ENCODE data around the gene RGS9. TPM values are rescaled to one million over a fixed set of nuclear protein-coding genes. Genes with fewer than 3 reads are reported as not detected.

Gene RGS9
- total and polyA plus RNA-seq, 10 of the 15 experiments (the other 5 are each of a cell fraction or from before 2014, with no cell fraction given), result 1.1 to 10.6 (median 5.6) TPM

GRCh38 chr17:65166787-65167186 lies 29.6 kb downstream of the RGS9 start (continued):
- no peak for TF ChIP-seq SUZ12 (IDR thresholded peaks at IDR 0.05; ENCODE audit: unreplicated experiment)
- TF ChIP-seq, protein P1, sequence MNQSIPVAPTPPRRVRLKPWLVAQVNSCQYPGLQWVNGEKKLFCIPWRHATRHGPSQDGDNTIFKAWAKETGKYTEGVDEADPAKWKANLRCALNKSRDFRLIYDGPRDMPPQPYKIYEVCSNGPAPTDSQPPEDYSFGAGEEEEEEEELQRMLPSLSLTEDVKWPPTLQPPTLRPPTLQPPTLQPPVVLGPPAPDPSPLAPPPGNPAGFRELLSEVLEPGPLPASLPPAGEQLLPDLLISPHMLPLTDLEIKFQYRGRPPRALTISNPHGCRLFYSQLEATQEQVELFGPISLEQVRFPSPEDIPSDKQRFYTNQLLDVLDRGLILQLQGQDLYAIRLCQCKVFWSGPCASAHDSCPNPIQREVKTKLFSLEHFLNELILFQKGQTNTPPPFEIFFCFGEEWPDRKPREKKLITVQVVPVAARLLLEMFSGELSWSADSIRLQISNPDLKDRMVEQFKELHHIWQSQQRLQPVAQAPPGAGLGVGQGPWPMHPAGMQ (IDR thresholded peaks at IDR 0.05; ENCODE audit: borderline replicate concordance), result no peak
- TF ChIP-seq IKZF2 (IDR thresholded peaks at IDR 0.05), result no peak
- TF ChIP-seq BHLHE40 (IDR thresholded peaks at IDR 0.05; ENCODE audit: borderline replicate concordance in 1 of 2, low read depth in 2 of 2, low read length in 1 of 2), result no peak

DNA sequence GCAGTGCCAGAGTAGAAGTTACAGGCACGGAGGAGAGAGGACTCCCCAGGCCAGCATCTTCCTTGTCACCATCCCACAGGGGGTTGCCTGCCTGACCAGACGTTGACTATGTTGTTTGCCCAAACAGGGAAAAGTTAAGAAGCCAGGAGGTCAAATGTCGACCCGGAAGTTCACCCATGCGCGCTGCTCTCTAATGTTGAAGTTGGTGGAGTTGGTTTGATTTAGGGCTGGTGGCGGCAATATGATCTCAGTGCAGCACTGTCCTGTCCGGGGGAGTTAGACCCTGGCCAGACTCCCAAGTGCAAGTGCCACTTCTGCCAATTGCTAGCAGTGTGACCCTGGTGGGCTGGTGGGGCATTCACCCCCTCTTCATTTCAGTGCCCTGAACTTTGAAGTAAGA lies 30.4 kb downstream of the RGS9 start:
- SMC1A ChIA-PET (ENCODE audit: uncharacterized antibody, unreplicated experiment), result interaction anchor here (1.4 kb wide), 1 partner anchor 12 kb away, joined by 6 read pairs; no protein-coding TSS in a partner anchor

More for the DNA sequence above, 30.4 kb downstream of the RGS9 start:
- RAD21 ChIA-PET (ENCODE audit: unreplicated experiment), result no interaction called here
- no peak for ATAC-seq
- no peaks in the 10 kb centered on the region for H3K36me3 ChIP-seq (ENCODE audit: control insufficient read depth in 2 of 2, insufficient read depth in 2 of 2, low read length in 1 of 2)
- no peak overlapping the region for H3K27ac ChIP-seq (ENCODE audit: control insufficient read depth, insufficient read depth)
- FAIRE-seq, result no peak
- no peak overlapping the region for H3K4me2 ChIP-seq (ENCODE audit: control insufficient read depth, insufficient read depth)
- POLR2A ChIA-PET, result no interaction called here
- no peaks in the 10 kb centered on the region for H3K79me2 ChIP-seq (ENCODE audit: control insufficient read depth, insufficient read depth, low read length)
- H3K9ac ChIP-seq (ENCODE audit: control insufficient read depth, insufficient read depth, low read length), result no peak overlapping the region
- no peaks in the 10 kb centered on the region for H3K27me3 ChIP-seq (replicated peaks in 1 of 2; ENCODE audit: control insufficient read depth in 2 of 2, insufficient read depth in 2 of 2, low read length in 1 of 2)
- no peak overlapping the region for H3K4me3 ChIP-seq
- H3K9me3 ChIP-seq (replicated peaks; ENCODE audit: control insufficient read depth, insufficient read depth, low read length), result no peaks in the 10 kb centered on the region
- peaks cover 13% of the 10 kb centered on the region for H3K4me1 ChIP-seq (ENCODE audit: control insufficient read depth, insufficient read depth, low read length)
- 79% methylated on average over 8 of the region's 8 CpGs for WGBS (ENCODE audit: insufficient coverage, insufficient replicate concordance, low lambda C conversion rate, missing lambda C conversion rate)
- BruUV-seq (replicated peaks), result no TSS peak
- no peak overlapping the region for H2AFZ ChIP-seq (ENCODE audit: control insufficient read depth, low read depth, low read length)
- CTCF ChIA-PET, result no interaction called here
- DNase-seq (ENCODE audit: low read depth, low spot score), result no peak
- H4K20me1 ChIP-seq (ENCODE audit: control insufficient read depth, insufficient read depth), result no peaks in the 10 kb centered on the region
- intact Hi-C loops (cut with micrococcal nuclease; ENCODE audit: unreplicated experiment), result no loop called here
- in situ Hi-C loops (cut with MboI), result no loop called here
- TF ChIP-seq, protein P2, sequence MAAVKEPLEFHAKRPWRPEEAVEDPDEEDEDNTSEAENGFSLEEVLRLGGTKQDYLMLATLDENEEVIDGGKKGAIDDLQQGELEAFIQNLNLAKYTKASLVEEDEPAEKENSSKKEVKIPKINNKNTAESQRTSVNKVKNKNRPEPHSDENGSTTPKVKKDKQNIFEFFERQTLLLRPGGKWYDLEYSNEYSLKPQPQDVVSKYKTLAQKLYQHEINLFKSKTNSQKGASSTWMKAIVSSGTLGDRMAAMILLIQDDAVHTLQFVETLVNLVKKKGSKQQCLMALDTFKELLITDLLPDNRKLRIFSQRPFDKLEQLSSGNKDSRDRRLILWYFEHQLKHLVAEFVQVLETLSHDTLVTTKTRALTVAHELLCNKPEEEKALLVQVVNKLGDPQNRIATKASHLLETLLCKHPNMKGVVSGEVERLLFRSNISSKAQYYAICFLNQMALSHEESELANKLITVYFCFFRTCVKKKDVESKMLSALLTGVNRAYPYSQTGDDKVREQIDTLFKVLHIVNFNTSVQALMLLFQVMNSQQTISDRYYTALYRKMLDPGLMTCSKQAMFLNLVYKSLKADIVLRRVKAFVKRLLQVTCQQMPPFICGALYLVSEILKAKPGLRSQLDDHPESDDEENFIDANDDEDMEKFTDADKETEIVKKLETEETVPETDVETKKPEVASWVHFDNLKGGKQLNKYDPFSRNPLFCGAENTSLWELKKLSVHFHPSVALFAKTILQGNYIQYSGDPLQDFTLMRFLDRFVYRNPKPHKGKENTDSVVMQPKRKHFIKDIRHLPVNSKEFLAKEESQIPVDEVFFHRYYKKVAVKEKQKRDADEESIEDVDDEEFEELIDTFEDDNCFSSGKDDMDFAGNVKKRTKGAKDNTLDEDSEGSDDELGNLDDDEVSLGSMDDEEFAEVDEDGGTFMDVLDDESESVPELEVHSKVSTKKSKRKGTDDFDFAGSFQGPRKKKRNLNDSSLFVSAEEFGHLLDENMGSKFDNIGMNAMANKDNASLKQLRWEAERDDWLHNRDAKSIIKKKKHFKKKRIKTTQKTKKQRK (IDR thresholded peaks at IDR 0.05; ENCODE audit: low read depth, low read length), result no peak

Data from GM12878 (cell line).